ENCODE data around the gene SMAD6.
A peak's percentile ranks its signal among the peaks of the same experiment; 100 is the strongest.

The SMAD6 gene

DNA sequence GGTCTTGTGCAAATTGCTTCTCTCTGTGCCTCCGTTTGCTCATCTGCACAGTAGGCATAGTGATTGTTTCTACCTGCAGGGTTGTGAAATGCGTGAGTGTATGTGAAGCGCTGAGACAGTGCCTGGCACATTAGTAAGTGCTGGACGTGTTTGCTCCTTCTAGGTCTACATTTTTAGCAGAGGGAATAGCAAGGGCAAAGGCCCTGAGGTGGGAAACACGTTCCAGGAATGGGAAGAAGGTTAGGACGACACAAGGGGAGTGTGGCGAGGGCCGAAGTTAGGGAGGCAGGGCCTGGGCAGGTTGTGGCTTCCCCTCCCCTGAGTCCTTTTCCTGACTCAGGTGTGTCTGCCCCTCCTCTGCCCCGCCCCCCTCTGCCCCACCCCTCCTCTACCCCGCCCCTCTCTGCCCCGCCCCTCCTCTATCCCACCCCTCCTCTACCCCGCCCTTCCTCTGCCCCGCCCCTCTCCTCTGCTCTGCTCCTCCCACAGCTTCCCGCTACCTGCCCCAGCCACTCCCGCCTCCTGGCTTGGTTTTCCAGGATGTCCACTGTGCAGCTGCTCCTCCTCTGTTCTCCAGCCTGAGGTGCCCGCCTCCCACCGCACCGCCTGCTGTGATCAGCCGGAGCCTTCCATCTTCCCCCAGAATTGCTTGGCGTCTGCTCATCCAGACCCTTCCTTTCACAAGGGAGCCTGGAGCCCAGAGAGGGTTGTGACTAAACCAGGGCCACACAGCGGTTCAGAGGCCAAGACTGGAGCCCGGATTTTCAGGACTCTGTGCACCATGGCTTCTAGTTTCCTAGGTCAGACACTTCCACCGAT lies 31.1 kb upstream of the SMAD6 start:
- H3K4me3 ChIP-seq (ENCODE audit: low read depth, low read length): no peak overlapping the region
- no peak for DNase-seq (ENCODE audit: low read depth)
- TF ChIP-seq, protein P1, sequence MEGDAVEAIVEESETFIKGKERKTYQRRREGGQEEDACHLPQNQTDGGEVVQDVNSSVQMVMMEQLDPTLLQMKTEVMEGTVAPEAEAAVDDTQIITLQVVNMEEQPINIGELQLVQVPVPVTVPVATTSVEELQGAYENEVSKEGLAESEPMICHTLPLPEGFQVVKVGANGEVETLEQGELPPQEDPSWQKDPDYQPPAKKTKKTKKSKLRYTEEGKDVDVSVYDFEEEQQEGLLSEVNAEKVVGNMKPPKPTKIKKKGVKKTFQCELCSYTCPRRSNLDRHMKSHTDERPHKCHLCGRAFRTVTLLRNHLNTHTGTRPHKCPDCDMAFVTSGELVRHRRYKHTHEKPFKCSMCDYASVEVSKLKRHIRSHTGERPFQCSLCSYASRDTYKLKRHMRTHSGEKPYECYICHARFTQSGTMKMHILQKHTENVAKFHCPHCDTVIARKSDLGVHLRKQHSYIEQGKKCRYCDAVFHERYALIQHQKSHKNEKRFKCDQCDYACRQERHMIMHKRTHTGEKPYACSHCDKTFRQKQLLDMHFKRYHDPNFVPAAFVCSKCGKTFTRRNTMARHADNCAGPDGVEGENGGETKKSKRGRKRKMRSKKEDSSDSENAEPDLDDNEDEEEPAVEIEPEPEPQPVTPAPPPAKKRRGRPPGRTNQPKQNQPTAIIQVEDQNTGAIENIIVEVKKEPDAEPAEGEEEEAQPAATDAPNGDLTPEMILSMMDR (IDR thresholded peaks at IDR 0.05; ENCODE audit: low read depth, low read length): no peak
- TF ChIP-seq MYC (IDR thresholded peaks at IDR 0.05; ENCODE audit: low read depth, low read length) (no peak), POLR2A (IDR thresholded peaks at IDR 0.05; ENCODE audit: extremely low read depth, insufficient read length) (no peak)
- TF ChIP-seq, protein P2, sequence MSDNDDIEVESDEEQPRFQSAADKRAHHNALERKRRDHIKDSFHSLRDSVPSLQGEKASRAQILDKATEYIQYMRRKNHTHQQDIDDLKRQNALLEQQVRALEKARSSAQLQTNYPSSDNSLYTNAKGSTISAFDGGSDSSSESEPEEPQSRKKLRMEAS (IDR thresholded peaks at IDR 0.05; ENCODE audit: low read depth, low read length): no peak

DNA sequence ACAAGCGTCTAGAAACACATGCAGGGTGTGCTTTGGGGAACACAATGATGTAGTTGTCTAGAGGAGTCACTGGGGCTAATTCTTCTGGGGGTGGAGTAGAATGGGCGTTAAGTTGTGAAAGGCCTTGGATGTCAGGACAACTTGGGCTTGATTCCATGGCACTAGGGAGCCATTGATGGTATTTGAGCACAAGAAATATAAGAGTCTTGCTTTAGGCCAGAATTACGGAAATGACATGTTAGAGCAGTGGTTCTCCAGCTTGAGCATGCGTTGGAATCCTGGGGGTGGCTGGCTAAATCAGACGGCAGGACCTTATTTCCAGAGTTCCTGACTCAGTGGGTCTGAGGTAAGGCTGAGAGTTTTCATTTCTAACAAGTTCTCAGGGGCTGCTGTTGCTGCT lies 29.2 kb upstream of the SMAD6 start:
- H3K4me3 ChIP-seq (ENCODE audit: low read depth, low read length): no peak overlapping the region
- DNase-seq (ENCODE audit: low read depth): no peak
- TF ChIP-seq POLR2A (IDR thresholded peaks at IDR 0.05; ENCODE audit: extremely low read depth, insufficient read length) (no peak), MYC (IDR thresholded peaks at IDR 0.05; ENCODE audit: low read depth, low read length) (no peak)
- TF ChIP-seq, protein P2 (IDR thresholded peaks at IDR 0.05; ENCODE audit: low read depth, low read length): no peak
- TF ChIP-seq, protein P1 (IDR thresholded peaks at IDR 0.05; ENCODE audit: low read depth, low read length): no peak

DNA sequence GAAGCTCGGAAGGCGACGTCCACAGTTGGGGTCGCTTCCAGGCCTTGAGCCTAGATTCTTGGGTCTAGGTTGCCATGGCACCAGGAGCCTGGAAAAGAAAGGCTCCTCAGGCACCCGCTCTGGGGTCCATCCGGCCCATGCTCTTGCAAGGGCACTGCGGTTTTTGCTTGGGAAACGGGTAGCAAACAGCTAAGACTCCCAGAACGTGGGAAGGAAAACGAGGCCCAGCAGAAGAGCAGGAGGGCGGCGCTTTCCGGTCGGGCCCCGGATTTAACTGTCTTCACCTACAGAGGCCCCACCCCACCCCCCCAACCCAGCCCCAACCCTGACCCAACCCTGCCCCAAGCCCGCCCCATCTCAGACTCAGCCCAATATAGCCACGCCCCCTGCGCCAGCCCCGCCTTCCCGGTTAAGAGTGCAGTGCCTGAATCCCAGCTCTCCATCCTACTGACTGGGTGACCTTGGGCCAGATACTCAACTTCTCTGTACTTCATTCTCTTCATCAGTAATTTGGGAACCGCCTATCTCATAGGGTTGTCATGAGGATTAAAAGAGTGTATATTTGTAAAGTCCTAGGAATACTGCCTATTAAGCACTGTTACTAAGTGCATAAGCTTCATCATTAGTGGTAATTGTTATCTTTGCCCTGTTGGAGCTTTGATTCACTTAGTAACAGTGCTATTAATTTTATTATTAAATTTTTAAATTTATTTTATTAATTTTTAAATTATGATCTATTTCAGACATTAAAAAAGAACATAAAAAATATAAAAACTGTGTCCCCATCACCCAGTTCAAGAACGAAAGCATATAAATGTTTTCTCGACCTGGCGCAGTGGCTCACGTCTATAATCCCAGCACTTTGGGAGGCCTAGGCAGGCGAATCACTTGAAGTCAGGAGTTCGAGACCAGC lies 28.4 kb upstream of the SMAD6 start:
- TF ChIP-seq, protein P1 (IDR thresholded peaks at IDR 0.05; ENCODE audit: low read depth, low read length): no peak
- TF ChIP-seq MYC (IDR thresholded peaks at IDR 0.05; ENCODE audit: low read depth, low read length) (peak; percentile 68), POLR2A (IDR thresholded peaks at IDR 0.05; ENCODE audit: extremely low read depth, insufficient read length) (peak; percentile 41)
- TF ChIP-seq, protein P2 (IDR thresholded peaks at IDR 0.05; ENCODE audit: low read depth, low read length): peak; percentile 70
- peak; percentile 91 for DNase-seq (ENCODE audit: low read depth)

DNA sequence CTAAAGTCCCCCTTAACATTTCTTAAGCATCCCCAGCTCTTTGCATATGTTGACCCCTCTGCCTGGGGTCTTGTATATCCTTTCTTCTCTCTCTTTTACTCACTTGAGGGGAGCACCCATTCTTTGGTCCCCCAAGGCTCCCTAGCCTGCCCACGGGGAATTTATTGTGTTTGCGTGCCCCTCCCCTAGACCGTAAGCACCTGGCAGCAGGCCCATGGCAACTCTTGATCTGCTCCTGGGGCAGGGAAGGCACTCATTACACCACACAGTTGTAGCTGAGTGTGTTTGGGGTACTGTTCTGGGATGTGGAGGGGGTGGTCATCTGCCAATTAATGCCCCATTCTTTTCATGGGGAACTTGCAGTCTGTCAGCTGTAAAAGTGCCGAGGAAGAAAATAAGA lies 27.3 kb upstream of the SMAD6 start:
- H3K4me3 ChIP-seq (ENCODE audit: low read depth, low read length): no peak overlapping the region
- TF ChIP-seq MYC (IDR thresholded peaks at IDR 0.05; ENCODE audit: low read depth, low read length): no peak
- DNase-seq (ENCODE audit: low read depth): no peak

More for the DNA sequence above, 28.4 kb upstream of the SMAD6 start:
- no peak overlapping the region for H3K4me3 ChIP-seq (ENCODE audit: low read depth, low read length)

DNA sequence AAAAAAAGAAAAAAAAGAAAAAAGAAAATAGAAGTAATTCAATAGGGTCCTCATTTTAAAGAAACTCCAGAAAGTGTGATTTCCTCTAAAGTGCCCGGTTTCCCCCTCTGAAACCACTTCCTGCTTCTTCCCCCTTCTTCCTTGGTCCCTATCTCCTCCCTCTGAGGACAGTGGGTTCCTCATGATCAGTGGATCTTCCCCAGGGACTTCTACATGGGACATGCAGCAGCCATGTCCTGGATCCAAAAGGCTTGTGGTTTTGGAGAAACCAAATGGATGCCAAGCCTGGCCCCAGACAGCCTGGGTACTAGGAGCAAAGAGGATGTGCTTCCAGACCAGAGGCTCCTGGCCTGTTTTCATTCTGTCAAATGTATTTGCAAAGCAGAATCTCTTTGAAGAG lies 26.6 kb upstream of the SMAD6 start:
- no peak overlapping the region for H3K4me3 ChIP-seq (ENCODE audit: low read depth, low read length)
- peak; percentile 65 for DNase-seq (ENCODE audit: low read depth)
- TF ChIP-seq MYC (IDR thresholded peaks at IDR 0.05; ENCODE audit: low read depth, low read length): no peak
- TF ChIP-seq, protein P2 (IDR thresholded peaks at IDR 0.05; ENCODE audit: low read depth, low read length): no peak
- TF ChIP-seq, protein P1 (IDR thresholded peaks at IDR 0.05; ENCODE audit: low read depth, low read length): no peak
- no peak for TF ChIP-seq POLR2A (IDR thresholded peaks at IDR 0.05; ENCODE audit: extremely low read depth, insufficient read length)

DNA sequence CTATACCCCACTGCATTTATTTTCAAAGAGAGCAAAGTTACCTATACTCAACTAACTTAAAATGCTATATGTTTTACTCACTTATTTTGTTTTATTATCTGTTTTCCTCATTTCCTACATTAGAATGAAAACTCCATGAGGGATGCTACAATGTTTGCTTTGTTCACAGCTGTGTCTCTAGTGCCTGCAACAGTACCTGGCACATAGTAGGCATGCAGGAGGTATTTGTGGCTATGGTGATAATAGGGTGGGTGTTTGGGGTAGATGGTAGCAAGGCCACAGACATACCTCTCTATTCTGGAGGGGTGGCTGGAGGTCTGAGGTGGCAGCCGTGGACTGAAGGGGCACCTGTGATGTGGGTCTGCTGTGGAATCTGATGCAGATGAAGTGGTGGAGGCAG lies 24.7 kb upstream of the SMAD6 start:
- no peak for DNase-seq (ENCODE audit: low read depth)
- H3K4me3 ChIP-seq (ENCODE audit: low read depth, low read length): no peak overlapping the region
- TF ChIP-seq POLR2A (IDR thresholded peaks at IDR 0.05; ENCODE audit: extremely low read depth, insufficient read length) (no peak), MYC (IDR thresholded peaks at IDR 0.05; ENCODE audit: low read depth, low read length) (no peak)
- TF ChIP-seq, protein P1 (IDR thresholded peaks at IDR 0.05; ENCODE audit: low read depth, low read length): no peak
- TF ChIP-seq, protein P2 (IDR thresholded peaks at IDR 0.05; ENCODE audit: low read depth, low read length): no peak
